Breast epithelium (tissue), 3 donors: ENCODE measurements around the gene IL18BP.

Source experiments
- POLR2A ChIP-seq: fragments of 450-650 bp; IDR thresholded peaks from one replicate; pipeline ENCODE4 v1.6.1; 2016; ENCODE audit warnings: antibody characterized with exemption, mild to moderate bottlenecking, moderate library complexity
- POLR2AphosphoS5 ChIP-seq, 3 donors: sonication (generic); formaldehyde crosslinking; IDR thresholded peaks; one replicate each; pipeline ENCODE4 v1.6.1; 2017; ENCODE audit warnings: antibody characterized with exemption in 3 of 3
- TF ChIP-seq, protein P1 (sequence below), 3 donors: fragments of 450-650 bp; IDR thresholded peaks; one replicate each; pipeline ENCODE4 v1.5.1; 2016 to 2017; ENCODE audit warnings: antibody characterized with exemption in 3 of 3, mild to moderate bottlenecking in 3 of 3, moderate library complexity in 3 of 3

GRCh38 chr11:72015511-72016061 lies 16.9 kb downstream of the IL18BP start:
- TF ChIP-seq POLR2A (no peak), POLR2AphosphoS5 (IDR thresholded peaks at IDR 0.05) (no peak)
- TF ChIP-seq, protein P1, sequence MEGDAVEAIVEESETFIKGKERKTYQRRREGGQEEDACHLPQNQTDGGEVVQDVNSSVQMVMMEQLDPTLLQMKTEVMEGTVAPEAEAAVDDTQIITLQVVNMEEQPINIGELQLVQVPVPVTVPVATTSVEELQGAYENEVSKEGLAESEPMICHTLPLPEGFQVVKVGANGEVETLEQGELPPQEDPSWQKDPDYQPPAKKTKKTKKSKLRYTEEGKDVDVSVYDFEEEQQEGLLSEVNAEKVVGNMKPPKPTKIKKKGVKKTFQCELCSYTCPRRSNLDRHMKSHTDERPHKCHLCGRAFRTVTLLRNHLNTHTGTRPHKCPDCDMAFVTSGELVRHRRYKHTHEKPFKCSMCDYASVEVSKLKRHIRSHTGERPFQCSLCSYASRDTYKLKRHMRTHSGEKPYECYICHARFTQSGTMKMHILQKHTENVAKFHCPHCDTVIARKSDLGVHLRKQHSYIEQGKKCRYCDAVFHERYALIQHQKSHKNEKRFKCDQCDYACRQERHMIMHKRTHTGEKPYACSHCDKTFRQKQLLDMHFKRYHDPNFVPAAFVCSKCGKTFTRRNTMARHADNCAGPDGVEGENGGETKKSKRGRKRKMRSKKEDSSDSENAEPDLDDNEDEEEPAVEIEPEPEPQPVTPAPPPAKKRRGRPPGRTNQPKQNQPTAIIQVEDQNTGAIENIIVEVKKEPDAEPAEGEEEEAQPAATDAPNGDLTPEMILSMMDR (IDR thresholded peaks at IDR 0.05) = no peak
